GM12801 (cell line): ENCODE results near the gene ZC3H14.

Experiments
- TF ChIP-seq, protein P1 (sequence below): IDR thresholded peaks from one replicate; pipeline ENCODE4 v1.5.1; 2011; ENCODE audit warnings: control low read depth; ENCODE audit not compliant: insufficient read length; ENCODE audit errors: extremely low read depth

Gene ZC3H14

DNA sequence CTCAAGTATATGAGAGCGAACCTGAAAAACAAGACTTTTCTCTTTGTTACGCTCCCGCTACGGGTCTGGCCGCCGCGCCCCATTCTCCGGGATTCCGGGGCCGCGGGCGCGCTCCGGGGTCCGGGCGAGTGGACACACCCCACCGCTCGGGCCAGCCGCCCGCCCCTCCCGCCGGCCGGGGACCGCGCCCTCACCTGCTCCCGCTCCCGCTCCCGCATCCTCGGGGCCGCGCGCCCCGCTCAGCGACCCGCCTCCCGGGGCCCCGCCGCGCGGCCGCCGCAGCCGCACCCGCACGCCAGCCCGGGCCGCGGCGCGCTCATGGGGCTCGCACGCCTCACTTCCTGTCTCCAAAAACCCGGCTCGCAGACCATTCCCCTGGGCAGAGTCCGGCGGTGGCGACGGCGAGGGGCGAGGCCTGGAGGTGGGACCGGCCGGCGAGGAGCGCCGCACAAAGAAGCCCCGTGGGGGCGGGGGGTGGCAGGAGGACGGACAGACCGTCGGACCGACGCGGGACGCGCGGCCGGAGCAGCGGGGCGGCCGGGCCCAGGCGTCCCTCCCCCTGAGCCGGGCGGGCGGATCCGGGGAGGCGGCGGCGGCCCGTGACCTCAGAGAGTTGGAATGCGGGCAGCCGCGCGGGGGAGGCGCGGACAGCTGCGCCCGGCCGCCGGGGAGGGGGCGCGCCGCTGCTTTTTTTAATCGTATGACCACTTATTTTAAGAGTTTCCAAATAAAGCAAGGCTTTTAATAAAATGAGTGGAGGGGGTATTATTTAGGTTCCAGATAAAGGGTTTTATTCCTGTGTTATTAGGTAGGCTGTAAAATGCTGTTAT, 8.2 kb upstream of the ZC3H14 start, which contains the start of gene PTPN21:
TSS of gene PTPN21 (minus strand) at position 551 of the 830 bp plus-strand sequence. CDS start 4,590 bp downstream, outside the sequence.
- TF ChIP-seq, protein P1, sequence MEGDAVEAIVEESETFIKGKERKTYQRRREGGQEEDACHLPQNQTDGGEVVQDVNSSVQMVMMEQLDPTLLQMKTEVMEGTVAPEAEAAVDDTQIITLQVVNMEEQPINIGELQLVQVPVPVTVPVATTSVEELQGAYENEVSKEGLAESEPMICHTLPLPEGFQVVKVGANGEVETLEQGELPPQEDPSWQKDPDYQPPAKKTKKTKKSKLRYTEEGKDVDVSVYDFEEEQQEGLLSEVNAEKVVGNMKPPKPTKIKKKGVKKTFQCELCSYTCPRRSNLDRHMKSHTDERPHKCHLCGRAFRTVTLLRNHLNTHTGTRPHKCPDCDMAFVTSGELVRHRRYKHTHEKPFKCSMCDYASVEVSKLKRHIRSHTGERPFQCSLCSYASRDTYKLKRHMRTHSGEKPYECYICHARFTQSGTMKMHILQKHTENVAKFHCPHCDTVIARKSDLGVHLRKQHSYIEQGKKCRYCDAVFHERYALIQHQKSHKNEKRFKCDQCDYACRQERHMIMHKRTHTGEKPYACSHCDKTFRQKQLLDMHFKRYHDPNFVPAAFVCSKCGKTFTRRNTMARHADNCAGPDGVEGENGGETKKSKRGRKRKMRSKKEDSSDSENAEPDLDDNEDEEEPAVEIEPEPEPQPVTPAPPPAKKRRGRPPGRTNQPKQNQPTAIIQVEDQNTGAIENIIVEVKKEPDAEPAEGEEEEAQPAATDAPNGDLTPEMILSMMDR = no peak

DNA sequence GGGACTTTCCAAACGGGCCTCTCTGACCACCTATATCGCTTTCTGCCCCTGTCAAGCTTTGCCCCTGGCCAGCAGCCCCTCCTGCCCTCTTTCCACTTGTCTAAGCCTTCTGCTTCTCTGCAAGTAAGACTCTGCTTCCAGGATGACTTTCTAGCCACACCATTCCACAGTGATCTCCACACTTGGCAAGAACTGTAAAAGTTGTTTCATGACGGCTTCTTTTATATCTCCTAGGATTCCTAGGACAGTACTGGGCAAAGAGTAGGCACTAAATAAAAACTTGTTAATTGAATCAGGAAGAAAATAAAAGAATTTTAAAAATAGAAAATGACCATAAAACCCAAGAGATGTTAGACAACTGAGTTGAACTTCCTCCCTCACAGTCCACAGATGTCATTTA, 6.3 kb upstream of the ZC3H14 start:
- TF ChIP-seq, protein P1 = no peak

DNA sequence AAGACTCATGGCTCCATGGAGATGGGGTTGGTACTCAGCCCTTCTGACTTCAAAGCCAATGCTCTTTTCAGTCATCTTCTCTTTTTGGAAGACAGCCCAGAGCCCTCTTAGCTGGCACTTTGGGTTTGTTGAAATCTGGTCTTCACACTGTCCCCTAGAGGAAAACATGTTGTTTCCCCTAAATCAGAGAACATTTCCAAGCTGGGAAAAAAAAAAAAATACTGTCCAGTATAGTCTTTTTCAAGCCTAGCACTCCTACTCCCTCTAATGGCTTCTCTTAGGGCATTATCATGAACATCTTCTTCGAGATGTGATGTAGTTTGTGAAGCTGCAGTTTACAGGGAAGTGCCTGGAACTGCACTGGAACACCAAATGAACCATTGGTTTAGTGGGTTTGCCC, 3.0 kb upstream of the ZC3H14 start:
- TF ChIP-seq, protein P1 = no peak

DNA sequence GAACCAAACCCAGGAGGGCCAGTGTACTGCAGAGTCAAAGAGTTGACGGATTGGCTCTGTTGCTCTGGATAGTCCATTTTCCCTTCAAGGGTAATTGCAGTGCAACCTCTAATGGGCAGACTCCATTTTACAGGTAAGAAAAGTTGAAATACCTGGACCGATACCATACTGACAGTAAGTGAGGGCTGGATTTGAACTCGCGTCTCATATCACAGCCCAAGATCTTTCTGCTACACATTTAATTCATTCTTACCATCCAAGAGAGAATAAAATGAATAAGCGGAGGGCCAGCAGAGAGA, 356 bp upstream of the ZC3H14 start:
- TF ChIP-seq, protein P1 = no peak

DNA sequence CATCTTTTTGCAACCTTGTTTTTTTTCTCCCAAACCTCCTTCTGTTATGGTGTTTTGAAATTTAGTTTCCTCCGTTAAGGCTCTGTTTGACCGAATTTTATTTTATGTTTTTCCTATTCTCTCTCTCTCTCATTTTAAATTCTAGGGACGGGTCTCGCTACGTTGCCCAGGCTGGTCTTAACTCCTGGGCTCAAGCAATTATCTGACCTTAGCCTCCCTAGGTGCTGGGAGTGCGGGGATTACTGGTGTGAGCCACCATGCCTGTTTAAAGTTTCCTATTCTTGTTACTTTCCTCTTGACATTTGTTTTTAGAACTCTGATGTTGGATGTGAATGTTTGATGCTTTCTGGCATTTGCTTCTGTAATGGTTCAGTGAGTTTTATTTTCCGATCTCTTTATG, 1.0 kb downstream of the ZC3H14 start:
- TF ChIP-seq, protein P1 = no peak

DNA sequence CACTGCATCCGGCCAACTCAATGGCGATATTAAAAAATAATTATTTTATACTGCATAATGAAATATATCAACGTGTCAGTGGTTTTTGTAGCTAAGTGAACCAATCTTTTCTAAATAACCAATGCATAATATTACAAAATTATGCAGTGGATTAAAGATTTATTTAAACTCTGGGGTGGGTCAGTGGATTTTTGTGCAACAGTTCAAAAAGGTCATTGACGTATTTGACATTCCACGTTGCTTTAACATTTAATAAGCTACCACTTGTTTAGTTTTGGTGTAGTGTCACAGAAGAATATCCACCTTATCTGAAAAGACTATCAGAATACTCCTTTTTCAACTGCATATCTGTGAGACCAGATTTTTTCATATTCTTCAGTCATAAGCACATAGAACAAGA, 2.6 kb downstream of the ZC3H14 start:
- TF ChIP-seq, protein P1 = no peak

DNA sequence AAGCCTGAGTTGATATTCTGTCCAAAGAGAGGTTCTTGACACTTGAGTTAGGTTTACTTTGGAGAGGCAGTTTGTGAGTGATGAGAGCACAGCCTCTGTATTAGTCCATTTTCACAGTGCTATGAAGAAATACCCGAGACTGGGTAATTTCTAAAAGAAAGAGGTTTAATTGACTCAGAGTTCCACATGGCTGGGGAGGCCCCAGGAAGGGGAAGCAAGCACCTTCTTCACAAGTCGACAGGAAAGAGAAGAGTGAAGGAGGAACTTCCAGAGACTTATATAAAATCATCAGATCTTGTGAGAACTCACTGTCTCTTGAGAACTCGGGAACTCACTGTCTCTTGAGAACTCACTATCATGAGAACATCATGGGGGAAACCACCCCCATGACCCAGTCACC, 5.4 kb downstream of the ZC3H14 start:
- TF ChIP-seq, protein P1 = no peak
